ENCODE results near the gene VAV2.

The VAV2 gene

DNA sequence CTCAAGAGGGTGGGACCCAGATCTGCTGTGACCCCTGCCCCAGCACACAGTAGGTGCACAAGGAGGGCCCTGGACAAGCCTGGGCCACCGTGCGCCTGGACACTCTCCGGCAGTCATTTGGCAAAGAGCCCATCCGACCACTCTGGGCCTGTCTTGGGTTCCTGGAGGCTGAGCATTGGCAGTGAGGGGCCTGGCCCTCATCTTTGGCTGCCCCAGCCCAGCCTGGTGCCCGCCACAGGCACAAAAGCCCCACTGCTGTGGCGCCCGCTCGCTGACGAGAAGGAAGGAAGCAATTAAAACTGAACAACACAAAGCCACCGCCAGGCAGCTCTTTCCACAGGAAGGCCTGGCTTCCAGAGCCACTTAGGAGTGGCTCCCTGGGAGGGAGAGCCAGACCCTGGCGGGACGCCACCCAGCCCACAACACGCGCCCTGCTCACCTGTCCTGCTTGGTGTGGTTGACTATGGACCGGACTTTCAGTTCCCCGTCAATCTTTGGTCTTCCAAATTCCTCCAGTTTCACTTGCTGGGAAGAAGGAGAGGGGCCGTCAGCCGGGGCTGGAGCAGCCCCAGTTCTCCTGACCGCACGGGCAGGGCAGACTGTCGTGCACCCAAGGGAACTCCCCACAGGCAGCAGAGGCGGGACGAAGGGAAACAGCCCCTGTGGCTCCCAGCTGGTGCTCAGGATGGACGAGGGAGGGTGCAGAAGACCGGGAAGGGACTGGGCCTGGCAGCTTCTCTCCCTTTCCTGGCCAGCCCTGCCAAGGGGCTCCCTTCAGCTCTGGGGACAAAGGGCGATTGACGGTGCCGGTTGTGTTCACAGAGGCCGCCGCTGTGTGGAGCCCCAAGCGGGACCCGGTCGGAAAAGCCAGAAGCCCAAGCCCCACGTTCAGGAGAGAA, 203.1 kb downstream of the VAV2 start:
- TF ChIP-seq CTCF (IDR thresholded peaks at IDR 0.05): no peak
- no peak for TF ChIP-seq ZFX (IDR thresholded peaks at IDR 0.05; ENCODE audit: borderline replicate concordance)
- no peak overlapping the region for H3K27ac ChIP-seq

GRCh38 chr9:133788045-133788818, 203.9 kb downstream of the VAV2 start:
- TF ChIP-seq CTCF (IDR thresholded peaks at IDR 0.05): no peak
- TF ChIP-seq ZFX (IDR thresholded peaks at IDR 0.05; ENCODE audit: borderline replicate concordance): no peak

DNA sequence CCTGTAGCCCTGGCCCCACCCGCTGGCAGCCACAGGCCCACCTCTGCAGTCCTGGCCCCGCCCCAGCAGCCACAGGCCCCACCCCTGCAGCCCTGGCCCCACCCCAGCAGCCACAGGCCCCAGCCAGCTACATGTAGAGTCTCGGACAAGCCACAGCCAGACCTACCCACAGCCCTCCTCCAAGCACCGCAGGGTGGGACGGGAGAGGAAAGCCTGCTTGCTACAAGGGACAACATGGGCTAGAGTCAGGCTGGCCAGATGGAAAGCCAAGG, 204.4 kb downstream of the VAV2 start:
- no peak for TF ChIP-seq ZFX (IDR thresholded peaks at IDR 0.05; ENCODE audit: borderline replicate concordance)
- TF ChIP-seq CTCF (IDR thresholded peaks at IDR 0.05): no peak
- no peak overlapping the region for H3K27ac ChIP-seq

More at GRCh38 chr9:133788045-133788818, 203.9 kb downstream of the VAV2 start:
- H3K27ac ChIP-seq: no peak overlapping the region

DNA sequence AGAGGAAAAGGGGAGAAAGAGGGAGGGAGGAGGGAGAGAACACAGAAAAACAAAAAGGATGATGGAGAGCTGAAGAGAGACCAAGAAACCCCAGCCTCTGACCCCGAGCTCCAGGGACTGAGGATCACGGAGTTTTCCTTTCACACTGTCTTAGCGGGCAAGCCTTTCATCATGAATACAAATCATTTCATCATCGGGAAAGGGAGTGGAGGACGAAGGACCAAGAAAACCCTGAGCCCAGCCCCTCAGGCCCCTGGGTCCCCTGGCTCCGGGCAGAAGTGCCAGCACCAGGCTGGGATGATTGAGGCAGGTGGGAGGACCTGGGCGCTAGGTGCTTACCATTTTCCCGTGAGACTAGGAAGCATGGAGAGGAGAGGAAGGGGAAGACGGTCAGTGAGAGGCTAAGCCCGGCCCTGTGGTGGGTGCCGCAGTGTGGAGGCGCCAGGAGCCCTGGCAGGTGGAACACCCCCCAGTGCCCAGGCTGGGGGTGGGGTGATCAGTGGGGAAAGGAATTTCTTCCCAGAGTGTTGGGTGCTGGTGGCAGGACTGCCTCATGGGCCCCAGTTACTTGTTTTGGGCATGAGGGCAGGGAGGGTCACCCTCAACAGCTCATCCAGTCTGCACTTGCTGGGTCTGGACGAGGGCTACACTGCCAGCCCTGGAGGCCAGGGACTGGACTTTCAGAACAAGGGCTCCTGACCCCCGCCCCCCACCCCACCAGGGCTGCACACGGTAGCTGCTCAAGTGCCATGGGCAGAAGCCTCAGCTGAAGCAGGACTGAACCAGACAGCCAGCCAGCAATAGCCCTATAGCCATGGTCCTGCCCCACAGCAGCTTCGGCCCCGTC, 205.0 kb downstream of the VAV2 start:
- no peak for TF ChIP-seq CTCF (IDR thresholded peaks at IDR 0.05)
- TF ChIP-seq ZFX (IDR thresholded peaks at IDR 0.05; ENCODE audit: borderline replicate concordance): no peak
- no peak overlapping the region for H3K27ac ChIP-seq

GRCh38 chr9:133786371-133786753, 205.8 kb downstream of the VAV2 start:
- H3K27ac ChIP-seq: no peak overlapping the region
- TF ChIP-seq CTCF (IDR thresholded peaks at IDR 0.05) (no peak), ZFX (IDR thresholded peaks at IDR 0.05; ENCODE audit: borderline replicate concordance) (no peak)

- no peak overlapping the region for H3K27ac ChIP-seq
- TF ChIP-seq CTCF (IDR thresholded peaks at IDR 0.05): no peak
- TF ChIP-seq ZFX (IDR thresholded peaks at IDR 0.05; ENCODE audit: borderline replicate concordance): no peak
Observed at GRCh38 chr9:133785753-133786370, 206.3 kb downstream of the VAV2 start.
